Naive B cell (primary cell): ENCODE results near the gene S100A10. TPM values are rescaled to one million over a fixed set of nuclear protein-coding genes. Genes with fewer than 3 reads are reported as not detected.
A peak's percentile ranks its signal among the peaks of the same experiment; 100 is the strongest.

Source experiments
- ATAC-seq, 2 donors: fragments of 150-1000 bp; cut with Tn5 transposase; 2 replicates each; pipeline ENCODE4 v1.10.0; 2021; ENCODE audit warnings: low read depth in 2 of 2, mild to moderate bottlenecking in 2 of 2, moderate library complexity in 2 of 2
- DNase-seq: peaks from one replicate; pipeline ENCODE4 v3.0.0; 2022
- H3K27ac Mint-ChIP-seq, 6 donors: one replicate each; pipeline ENCODE4 v1.8.0; 2020 to 2022; ENCODE audit warnings: mild to moderate bottlenecking in 6 of 6, mixed read lengths in 6 of 6, moderate library complexity in 5 of 6, inconsistent platforms in 2 of 6
- H3K27me3 Mint-ChIP-seq, 3 donors: one replicate each; pipeline ENCODE4 v1.8.0; 2021 to 2022; ENCODE audit warnings: mixed read lengths in 3 of 3, mild to moderate bottlenecking in 1 of 3
- H3K36me3 Mint-ChIP-seq, 2 donors: one replicate each; pipeline ENCODE4 v1.8.0; 2020 to 2022; ENCODE audit warnings: mixed read lengths in 2 of 2, inconsistent platforms in 1 of 2, mild to moderate bottlenecking in 1 of 2
- H3K4me1 Mint-ChIP-seq, 3 donors: one replicate each; pipeline ENCODE4 v1.8.0; 2020 to 2022; ENCODE audit warnings: mixed read lengths in 3 of 3, inconsistent platforms in 1 of 3, mild to moderate bottlenecking in 1 of 3, moderate library complexity in 1 of 3
- H3K4me3 Mint-ChIP-seq, 8 donors: one replicate each; pipeline ENCODE4 v1.8.0; 2020 to 2022; ENCODE audit warnings: mild to moderate bottlenecking in 8 of 8, mixed read lengths in 8 of 8, moderate library complexity in 8 of 8, inconsistent platforms in 2 of 8
- H3K9me3 Mint-ChIP-seq, 7 donors: one replicate each; pipeline ENCODE4 v1.8.0; 2020 to 2022; ENCODE audit warnings: mixed read lengths in 7 of 7, mild to moderate bottlenecking in 5 of 7, inconsistent platforms in 2 of 7, moderate library complexity in 1 of 7
- polyA plus RNA-seq, 6 donors: library from polyadenylated mRNA; unstranded; fragments of 300-500 nt; fragmentation: Illumina TruSeq; gene quantifications; one replicate each; pipeline ENCODE4 v1.2.3, GENCODE V29; 2021; ENCODE audit warnings: low read depth in 6 of 6

The S100A10 gene
- polyA plus RNA-seq, 6 donors from 2014 or later = 115 to 209 (median 180) TPM

DNA sequence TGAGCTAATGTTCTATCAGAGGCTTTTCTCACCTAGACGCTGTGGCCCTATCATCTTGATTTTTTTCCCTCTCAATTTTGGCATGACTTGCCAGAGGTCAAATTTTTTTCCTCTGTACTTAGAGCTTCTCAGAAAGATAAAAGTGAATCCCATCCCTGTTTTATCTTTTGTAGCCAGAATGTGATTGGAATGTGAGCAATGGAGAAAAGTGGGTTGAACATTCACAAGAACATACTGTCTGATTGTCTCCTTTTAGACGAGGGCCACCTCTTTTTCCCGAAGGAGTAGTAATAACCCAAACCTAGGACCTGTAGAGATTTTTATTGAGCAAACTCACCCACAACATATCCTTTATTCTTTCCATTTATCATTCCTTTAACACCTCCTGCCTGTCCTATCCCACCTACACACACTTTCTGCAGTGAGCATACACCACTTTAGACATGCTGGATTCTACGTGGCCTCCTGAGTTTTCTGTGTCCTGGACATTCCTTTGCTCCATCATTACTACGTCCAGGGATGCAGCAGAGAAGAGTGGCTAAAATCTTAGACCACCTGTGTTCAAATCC, 15.9 kb downstream of the S100A10 start:
- Mint-ChIP-seq H3K27me3 (peaks cover 18 to 38% (median 25%) of the 10 kb centered on the region in 3 donors), H3K4me1 (no peaks in the 10 kb centered on the region), H3K27ac (no peak overlapping the region), H3K9me3 (peaks cover 0 to 2% (median 0%) of the 10 kb centered on the region in 7 donors), H3K4me3 (no peak overlapping the region), H3K36me3 (peaks cover 11 to 18% of the 10 kb centered on the region in 2 donors)
- DNase-seq (no peak), ATAC-seq (no peak)

DNA sequence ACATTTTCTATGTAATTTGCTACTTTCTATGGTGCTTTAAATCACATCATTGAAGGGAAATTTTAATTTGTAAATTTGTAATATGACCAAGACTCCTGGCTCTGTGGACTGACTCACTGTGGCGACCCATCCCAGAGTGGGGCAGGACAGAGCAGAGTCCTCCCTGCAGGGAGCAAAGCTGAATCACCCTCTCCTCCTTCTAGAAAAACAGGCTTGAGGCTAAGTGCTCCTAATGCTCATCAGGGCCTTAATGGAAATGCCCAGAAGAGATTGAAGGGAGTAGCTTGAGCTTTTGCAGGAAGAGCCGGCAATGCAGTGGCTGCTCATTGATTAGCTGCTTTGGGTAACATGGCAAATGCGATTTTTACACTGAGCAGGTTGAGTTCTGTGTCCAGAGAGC, 16.8 kb downstream of the S100A10 start:
- Mint-ChIP-seq H3K27me3 (peaks cover 18 to 42% (median 25%) of the 10 kb centered on the region in 3 donors), H3K4me1 (no peaks in the 10 kb centered on the region), H3K27ac (no peak overlapping the region), H3K9me3 (peaks cover 0 to 2% (median 0%) of the 10 kb centered on the region in 7 donors), H3K36me3 (peaks cover 8 to 11% of the 10 kb centered on the region in 2 donors), H3K4me3 (no peak overlapping the region)
- DNase-seq (no peak), ATAC-seq (no peak)

DNA sequence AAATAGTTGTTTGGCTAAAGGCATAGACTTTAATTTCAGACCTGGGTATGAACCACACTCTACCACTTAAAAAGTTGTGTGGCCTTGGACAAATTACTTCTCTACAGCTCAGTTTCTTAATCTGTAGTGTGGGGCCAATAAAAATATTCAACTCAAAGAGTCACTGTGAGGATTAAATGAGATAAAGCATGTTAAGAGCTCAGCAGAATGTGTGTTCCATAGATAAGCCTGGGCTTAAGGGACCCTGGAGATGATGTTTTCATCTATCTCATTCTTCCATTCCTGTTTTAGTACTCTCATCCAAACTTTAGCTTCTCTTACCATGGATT, 17.7 kb downstream of the S100A10 start:
- DNase-seq (no peak), ATAC-seq (no peak)
- Mint-ChIP-seq H3K4me1 (no peaks in the 10 kb centered on the region), H3K36me3 (peaks cover 2 to 3% of the 10 kb centered on the region in 2 donors), H3K27me3 (peaks cover 18 to 42% (median 25%) of the 10 kb centered on the region in 3 donors), H3K27ac (no peak overlapping the region), H3K4me3 (no peak overlapping the region), H3K9me3 (peaks cover 0 to 2% (median 0%) of the 10 kb centered on the region in 7 donors)

DNA sequence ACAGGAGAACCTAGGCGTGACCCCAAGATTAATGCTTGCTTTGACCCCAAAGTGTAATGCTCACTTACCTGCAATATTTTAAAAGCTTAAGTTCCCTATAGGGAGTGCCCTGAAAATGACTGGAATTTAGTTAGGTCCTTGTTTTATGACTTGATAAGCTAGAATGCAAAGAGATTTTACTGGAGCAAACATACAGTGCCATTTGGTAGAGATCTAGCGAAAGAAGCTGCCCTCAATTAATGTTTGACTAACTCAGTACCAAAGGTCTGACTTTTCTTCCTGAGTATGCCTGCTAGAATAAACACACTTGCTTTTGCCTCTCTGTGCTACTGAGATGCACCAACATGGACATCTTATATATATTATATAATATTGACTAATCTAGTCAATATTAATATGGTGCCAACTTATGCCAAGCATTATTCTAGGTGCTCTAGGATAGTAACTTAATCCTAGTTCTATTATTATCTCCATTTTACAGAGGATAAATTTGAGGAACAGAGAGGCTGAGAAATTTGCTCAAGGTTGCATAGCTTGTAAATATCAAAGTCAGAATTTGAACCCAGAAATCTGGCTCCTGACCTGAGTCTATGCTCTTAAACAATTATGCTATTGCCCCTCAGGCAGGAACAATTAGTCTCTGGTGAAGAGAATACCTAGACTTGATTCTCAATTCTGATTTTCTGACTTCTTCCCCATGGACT, 18.2 kb downstream of the S100A10 start:
- Mint-ChIP-seq H3K4me3 (no peak overlapping the region), H3K36me3 (no peaks in the 10 kb centered on the region), H3K9me3 (peaks cover 0 to 2% (median 0%) of the 10 kb centered on the region in 7 donors), H3K4me1 (no peaks in the 10 kb centered on the region), H3K27me3 (peaks cover 18 to 42% (median 25%) of the 10 kb centered on the region in 3 donors), H3K27ac (no peak overlapping the region)
- no peak for ATAC-seq
- DNase-seq = no peak

DNA sequence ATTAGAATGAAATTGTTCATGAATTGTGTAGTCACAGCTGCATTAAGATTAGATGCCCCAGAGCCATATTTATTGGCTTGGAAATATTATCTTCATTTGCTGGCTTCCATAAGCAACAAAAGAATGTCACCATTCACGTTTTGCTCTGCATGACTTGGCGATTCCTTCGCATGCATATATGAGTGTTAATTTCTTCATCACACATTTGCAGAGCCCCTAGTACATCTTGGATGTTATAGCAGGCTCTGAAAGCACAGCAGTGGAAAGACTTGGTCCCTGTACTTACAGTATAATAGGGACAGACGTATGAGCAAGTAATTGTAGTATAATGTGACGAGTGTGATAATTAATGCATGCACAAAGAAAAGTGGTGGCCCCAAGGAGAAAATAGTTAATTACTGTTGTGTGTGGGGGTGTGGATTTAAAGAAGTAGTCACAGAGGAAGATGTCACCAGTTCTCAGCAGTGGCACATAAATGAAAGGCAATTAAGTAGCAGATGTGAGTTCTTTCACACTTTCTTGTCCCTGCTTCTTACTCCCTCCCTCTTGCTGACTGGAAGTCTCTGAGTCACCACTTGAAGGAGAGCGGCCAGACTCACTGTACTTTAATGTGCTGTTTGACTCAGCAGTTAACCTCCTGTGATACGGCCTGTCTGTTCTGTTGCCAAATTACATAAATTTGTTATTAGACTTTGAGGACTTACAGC, 21.0 kb downstream of the S100A10 start:
- Mint-ChIP-seq H3K27ac (peak overlapping the region in 1 of 6 donors; percentile 87), H3K27me3 (peaks cover 15 to 28% (median 19%) of the 10 kb centered on the region in 3 donors), H3K4me3 (peak overlapping the region in 1 of 8 donors; percentile 22), H3K4me1 (peaks cover 0 to 7% (median 4%) of the 10 kb centered on the region in 3 donors), H3K9me3 (peaks cover 0 to 2% (median 0%) of the 10 kb centered on the region in 7 donors), H3K36me3 (no peaks in the 10 kb centered on the region)
- DNase-seq = no peak
- ATAC-seq = no peak

DNA sequence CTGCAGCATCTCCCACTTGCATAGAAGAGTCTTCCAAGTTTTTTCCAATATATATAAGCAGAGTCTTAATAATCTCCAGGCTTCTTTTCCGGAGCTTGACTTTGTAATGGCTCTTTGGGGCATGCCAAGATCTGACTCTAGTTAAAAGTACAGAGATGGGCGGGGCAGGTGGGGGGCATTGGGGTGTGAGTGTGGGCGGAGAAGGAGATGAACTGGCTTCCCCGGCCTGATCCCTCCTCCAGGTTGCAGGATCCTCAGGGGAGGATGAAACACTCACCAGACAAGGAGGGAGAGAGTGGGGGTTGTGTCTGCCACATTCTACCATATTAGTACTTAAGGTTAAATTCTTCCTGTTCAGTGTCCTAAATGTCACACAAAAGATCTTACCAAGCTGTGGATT, 23.0 kb downstream of the S100A10 start:
- peaks cover 0 to 7% (median 4%) of the 10 kb centered on the region in 3 donors for H3K4me1 Mint-ChIP-seq
- peaks cover 0 to 2% (median 0%) of the 10 kb centered on the region in 7 donors for H3K9me3 Mint-ChIP-seq
- no peak overlapping the region for H3K4me3 Mint-ChIP-seq
- DNase-seq (no peak), ATAC-seq (no peak)
- no peaks in the 10 kb centered on the region for H3K36me3 Mint-ChIP-seq
- no peak overlapping the region for H3K27ac Mint-ChIP-seq
- H3K27me3 Mint-ChIP-seq = peaks cover 18 to 27% (median 25%) of the 10 kb centered on the region in 3 donors

DNA sequence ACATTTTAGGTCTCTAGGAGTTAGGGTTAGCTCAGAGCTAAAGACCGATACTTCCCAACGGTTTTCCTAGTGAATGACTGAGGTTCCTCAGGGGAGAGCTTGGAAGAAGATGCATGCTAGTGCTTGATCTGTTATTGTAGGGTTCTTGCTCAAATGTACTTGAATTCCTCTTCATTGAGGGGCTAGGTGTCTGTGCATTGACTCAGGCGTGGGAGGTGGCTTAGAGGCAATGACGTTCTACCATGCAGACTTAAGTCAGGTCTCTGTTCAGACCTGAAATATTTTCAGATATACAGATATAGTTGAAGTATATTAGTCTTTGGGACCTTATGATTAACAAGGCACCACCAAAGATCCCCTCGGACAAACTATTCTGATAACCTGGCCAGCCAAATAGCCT, 23.5 kb downstream of the S100A10 start:
- Mint-ChIP-seq H3K36me3 (no peaks in the 10 kb centered on the region), H3K9me3 (peaks cover 0 to 2% (median 0%) of the 10 kb centered on the region in 7 donors), H3K4me1 (peaks cover 0 to 7% (median 4%) of the 10 kb centered on the region in 3 donors), H3K27ac (no peak overlapping the region), H3K4me3 (no peak overlapping the region), H3K27me3 (peaks cover 18 to 32% (median 29%) of the 10 kb centered on the region in 3 donors)
- DNase-seq (no peak), ATAC-seq (no peak)

DNA sequence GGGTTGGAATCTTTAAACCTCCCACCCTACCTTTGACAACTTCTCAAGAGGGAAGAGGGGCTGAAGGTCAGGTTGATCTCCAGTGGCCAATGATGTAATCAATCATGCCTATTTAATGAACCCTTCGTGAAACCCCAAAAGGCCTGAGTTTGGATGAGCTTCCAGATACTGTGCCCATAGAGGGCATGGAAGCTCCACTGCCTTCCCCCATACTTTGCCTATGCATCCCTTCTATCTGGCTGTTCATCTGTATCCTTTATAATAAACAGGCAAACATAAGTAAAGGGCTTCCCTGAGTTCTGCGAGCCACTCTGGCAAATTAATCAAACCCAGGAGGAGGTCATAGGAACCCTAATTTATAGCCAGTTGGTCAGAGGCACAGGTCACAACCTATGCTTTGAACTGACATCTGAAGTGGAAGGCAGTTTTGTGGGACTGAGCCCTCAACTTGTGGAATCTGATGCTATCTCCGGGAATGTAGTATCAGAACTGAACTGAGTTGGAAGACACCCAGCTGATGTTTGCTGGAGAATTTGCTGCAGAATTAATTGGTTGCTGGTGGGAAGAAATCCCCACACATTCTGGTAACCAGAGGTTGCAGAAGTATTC, 24.8 kb downstream of the S100A10 start:
- Mint-ChIP-seq H3K27me3 (peaks cover 11 to 38% (median 27%) of the 10 kb centered on the region in 3 donors), H3K9me3 (no peaks in the 10 kb centered on the region), H3K4me1 (peaks cover 0 to 7% (median 4%) of the 10 kb centered on the region in 3 donors), H3K4me3 (no peak overlapping the region), H3K36me3 (no peaks in the 10 kb centered on the region), H3K27ac (peak overlapping the region in 1 of 6 donors; percentile 17)
- no peak for DNase-seq
- ATAC-seq = no peak

DNA sequence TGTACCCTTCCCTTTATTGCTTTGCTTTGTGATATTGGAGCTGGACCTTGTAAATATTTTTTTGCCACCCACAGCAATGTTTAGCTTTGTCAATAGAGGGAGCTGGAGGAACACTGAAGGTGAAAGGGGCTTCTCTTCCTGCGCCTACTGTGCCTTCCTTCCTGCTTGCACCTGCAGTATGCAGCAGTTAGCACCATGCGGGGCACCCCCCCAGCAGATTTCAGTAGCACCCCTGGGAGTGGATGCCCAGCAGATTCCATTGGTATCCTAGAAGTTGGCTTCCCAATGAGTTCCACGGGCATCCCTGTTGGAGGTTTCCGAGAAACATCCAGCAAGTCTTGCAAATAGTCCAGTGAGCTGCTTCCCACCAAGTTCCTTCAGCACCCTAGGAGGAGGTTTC, 25.6 kb downstream of the S100A10 start:
- no peaks in the 10 kb centered on the region for H3K9me3 Mint-ChIP-seq
- H3K4me1 Mint-ChIP-seq = peaks cover 0 to 7% (median 4%) of the 10 kb centered on the region in 3 donors
- no peaks in the 10 kb centered on the region for H3K36me3 Mint-ChIP-seq
- H3K27ac Mint-ChIP-seq = no peak overlapping the region
- H3K27me3 Mint-ChIP-seq = peaks cover 13 to 35% (median 23%) of the 10 kb centered on the region in 3 donors
- DNase-seq (peak; percentile 29), ATAC-seq (peak; percentile 75 to 81)
- no peak overlapping the region for H3K4me3 Mint-ChIP-seq

DNA sequence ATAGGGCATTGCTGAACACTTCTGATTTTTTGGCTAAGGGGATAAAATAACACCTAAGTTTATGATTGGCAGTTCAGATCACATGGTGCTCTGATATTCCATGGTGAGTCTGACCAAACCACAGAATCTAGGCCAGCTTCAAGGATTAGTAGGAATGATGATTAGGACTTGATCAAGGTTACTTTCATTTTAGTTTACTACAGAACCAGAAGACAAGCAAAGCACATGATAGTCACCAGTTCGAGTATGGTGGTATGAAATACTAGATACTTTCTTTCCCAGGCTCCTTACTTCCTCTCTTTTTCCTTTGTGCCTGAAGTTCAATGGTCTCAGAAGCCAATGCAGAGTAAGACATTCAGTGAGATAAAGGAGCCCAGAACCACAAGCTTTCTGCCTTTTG, 26.6 kb downstream of the S100A10 start:
- Mint-ChIP-seq H3K27me3 (peaks cover 19 to 33% (median 26%) of the 10 kb centered on the region in 3 donors), H3K27ac (no peak overlapping the region), H3K36me3 (no peaks in the 10 kb centered on the region), H3K4me3 (no peak overlapping the region), H3K4me1 (peaks cover 0 to 7% (median 4%) of the 10 kb centered on the region in 3 donors), H3K9me3 (no peaks in the 10 kb centered on the region)
- no peak for DNase-seq
- no peak for ATAC-seq

DNA sequence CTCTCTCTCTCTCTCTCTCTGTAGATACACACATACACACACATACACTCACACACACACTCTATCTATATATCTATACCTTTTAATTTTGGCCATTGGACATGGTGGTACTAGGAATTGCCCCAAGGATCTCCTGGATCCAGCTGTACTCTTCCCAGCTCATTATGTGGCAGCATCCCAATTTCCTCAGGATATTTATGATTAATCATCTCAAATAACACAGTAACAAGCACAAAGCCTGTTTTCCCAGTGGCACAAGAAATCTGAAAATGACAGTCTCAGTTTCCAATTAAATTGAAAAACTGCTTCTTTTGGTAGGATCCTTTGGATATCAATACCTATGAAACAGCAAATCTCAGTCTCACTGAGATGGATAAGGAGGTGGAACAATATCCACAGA, 27.6 kb downstream of the S100A10 start:
- no peaks in the 10 kb centered on the region for H3K9me3 Mint-ChIP-seq
- ATAC-seq = no peak
- no peak overlapping the region for H3K4me3 Mint-ChIP-seq
- no peak overlapping the region for H3K27ac Mint-ChIP-seq
- no peaks in the 10 kb centered on the region for H3K36me3 Mint-ChIP-seq
- H3K4me1 Mint-ChIP-seq = peaks cover 0 to 7% (median 4%) of the 10 kb centered on the region in 3 donors
- DNase-seq = no peak
- H3K27me3 Mint-ChIP-seq = peaks cover 26 to 37% (median 35%) of the 10 kb centered on the region in 3 donors

DNA sequence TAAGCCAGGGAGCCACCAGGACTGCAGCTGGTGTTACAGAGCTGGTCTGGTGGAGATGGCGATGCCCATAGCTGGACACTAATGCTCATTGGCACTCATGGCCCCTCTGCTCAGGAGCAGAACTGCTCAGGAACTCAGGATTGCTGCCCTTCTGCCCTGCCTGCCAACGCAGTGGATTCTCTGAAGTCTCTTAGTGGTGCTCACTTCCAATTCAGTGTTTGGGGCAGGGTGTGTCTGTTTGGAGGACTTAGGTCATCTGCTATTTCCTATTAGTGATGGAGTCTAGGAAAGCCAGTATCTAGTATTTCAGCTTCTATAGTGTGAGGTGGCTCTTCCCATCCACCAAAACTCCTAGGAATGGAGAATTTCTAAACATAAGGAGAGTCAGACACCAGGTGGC, 29.1 kb downstream of the S100A10 start:
- no peaks in the 10 kb centered on the region for H3K9me3 Mint-ChIP-seq
- DNase-seq (no peak), ATAC-seq (no peak)
- no peaks in the 10 kb centered on the region for H3K36me3 Mint-ChIP-seq
- H3K4me1 Mint-ChIP-seq = peaks cover 0 to 6% (median 4%) of the 10 kb centered on the region in 3 donors
- H3K27ac Mint-ChIP-seq = no peak overlapping the region
- H3K4me3 Mint-ChIP-seq = no peak overlapping the region
- H3K27me3 Mint-ChIP-seq = peaks cover 26 to 43% (median 35%) of the 10 kb centered on the region in 3 donors

DNA sequence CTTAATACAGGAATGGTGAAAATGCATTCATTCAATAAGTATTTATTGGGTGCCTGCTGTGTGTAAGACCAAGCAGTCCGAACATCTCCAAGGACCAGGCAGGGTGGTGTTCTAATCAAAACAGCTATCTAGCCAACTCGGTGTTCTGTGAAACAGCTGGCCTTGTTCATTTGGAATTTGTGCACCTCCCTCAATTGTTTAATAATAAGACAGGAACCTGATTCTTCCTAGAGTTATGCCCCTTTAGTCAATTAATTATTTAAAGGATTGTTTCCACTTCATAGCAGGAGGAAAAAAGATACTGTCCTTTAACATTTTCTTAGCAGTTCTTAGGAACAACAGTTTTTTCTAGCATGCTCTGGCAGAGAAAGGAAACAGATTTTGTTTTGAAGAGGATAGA, 30.4 kb downstream of the S100A10 start:
- Mint-ChIP-seq H3K4me1 (peaks cover 0 to 4% (median 0%) of the 10 kb centered on the region in 3 donors), H3K4me3 (no peak overlapping the region), H3K9me3 (no peaks in the 10 kb centered on the region), H3K27me3 (peaks cover 31 to 43% (median 35%) of the 10 kb centered on the region in 3 donors), H3K36me3 (no peaks in the 10 kb centered on the region), H3K27ac (no peak overlapping the region)
- DNase-seq = no peak
- ATAC-seq = no peak
